Stimulated activated CD8-positive, alpha-beta memory T cell treated with anti-CD3 and anti-CD28 coated beads, Interleukin-15, amount 100 ng/mL, for 4 hours (primary cell): ENCODE results near the gene POPDC2.
"Not testable (repeated sequence)": the region's sequence is repeated elsewhere in the genome, so short reads cannot be mapped to it uniquely, and the experiment has no call there.

Experiments
- DNase-seq, 2 donors: peaks; one replicate each; pipeline ENCODE4 v3.0.0-alpha.2; 2020; ENCODE audit warnings: low read depth in 2 of 2

POPDC2 gene

DNA sequence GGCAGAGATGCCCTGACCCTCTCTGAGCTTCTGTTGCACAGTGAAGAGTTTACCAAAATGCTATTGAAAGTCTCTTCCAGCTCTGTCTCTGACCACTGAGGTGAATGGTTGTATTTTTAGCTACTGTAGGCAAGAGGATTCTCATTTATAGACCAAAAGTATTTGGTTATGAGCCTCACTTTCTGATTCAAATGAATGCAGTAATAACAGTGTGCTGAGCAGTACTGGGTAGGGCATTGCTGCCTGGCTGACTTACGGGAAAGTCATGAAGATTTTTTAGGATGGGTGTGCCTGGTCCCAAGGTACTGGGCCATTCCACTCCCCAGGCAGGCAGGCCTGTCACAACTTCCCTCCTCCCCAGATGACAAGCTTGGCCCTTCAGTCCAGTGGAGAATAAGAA lies 47.2 kb downstream of the POPDC2 start:
- DNase-seq: no peak

DNA sequence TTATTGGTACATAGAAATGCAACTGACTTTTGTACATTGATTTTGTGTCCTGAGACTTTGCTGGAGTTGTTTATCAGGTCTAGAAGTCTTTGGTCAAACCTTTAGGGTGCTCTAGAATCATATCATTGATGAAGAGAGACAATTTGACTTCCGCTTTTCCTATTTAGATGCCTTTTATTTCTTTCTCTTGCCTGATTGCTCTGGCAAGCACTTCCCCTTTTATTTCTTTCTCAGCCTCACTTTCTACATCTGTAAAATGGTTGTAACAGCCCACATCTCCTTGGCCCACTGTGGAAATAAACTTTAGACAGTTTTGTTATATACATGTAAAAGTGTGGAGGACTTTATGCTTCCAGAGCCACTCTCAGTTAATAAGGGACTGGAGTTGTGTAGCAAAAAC lies 48.7 kb downstream of the POPDC2 start:
- DNase-seq: no peak

DNA sequence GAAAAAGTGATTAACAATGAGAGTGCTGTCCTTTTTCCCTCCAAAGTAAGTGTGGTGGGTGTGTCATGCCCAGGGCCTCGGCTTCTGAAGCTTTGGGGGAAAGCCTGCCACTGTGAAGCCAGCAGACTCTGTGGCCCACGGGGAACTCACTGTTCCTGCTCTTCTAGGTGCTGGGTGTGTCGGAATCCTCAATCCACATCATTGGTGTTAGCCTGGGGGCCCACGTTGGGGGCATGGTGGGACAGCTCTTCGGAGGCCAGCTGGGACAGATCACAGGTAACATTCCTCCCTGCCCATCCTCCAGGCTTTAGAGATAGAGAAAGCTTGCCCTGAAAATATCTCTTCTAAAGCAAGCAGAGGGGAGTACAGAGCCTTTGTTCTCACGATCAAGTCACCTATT lies 51.1 kb downstream of the POPDC2 start:
- no peak for DNase-seq

GRCh38 chr3:119608405-119609000 lies 51.9 kb downstream of the POPDC2 start:
- no peak for DNase-seq

DNA sequence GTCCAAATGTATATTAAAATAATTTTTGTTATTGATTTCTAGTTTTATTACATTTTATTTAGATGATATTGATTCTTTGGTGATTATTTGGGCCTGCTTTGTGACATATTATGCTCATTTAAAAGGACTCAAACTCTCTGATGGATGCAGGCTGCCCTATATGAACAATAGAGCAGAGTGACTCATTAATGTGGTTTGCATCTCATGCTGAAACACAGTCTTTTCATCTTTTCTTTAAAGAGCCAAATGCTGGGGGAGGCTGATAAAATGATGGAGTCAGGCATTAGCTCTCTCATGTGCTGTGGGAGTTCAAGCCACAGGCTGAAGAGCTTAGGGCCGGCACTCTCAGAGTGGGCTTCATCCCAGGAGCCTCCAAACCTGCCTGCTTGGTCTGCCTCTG lies 55.5 kb downstream of the POPDC2 start:
- no peak for DNase-seq

- DNase-seq: no peak
Observed at GRCh38 chr3:119602676-119603075, 57.7 kb downstream of the POPDC2 start.

DNA sequence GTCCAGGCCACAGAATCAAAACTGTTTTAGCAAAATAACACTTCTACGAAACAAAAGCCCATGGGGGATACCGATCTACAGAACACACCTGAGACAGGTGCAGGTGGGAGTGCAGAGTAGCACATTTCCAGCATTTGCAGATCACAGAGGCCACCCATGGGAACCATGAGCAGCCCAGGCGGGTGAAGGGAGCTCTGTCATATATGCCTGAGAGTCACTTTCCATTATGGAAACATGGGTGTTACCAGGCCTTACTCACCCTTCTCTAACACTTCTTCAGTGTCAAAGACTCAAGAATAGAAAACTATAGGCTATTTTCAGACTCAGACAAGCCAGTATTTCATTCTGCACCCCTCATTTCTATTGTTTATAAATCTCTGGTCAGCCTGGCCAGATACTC lies 59.2 kb downstream of the POPDC2 start:
- DNase-seq: no peak

DNA sequence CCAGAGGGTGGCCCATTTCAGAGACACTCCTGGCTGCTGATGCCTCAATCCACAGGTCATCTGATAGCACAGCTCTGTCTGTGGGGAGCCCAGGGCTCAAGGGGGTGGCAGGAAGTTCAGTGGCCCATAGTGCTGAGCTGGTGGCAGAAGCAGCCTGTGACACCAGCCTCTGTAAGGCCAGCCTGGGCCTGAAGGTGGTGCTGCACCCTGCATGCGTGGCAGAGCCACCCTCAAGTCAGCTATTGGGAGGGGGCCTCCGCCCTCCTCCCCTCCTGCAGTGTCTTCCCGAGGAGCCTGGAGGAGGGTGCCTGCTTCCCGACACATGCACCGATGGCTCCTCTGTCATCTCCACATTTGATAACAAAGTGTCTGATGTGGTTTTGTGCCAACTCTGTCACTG lies 59.7 kb downstream of the POPDC2 start:
- DNase-seq: no peak

- no peak for DNase-seq
Observed at GRCh38 chr3:119599558-119600174, 60.7 kb downstream of the POPDC2 start.

- DNase-seq: no peak
Observed at GRCh38 chr3:119598410-119599098, 61.8 kb downstream of the POPDC2 start.

GRCh38 chr3:119597548-119598288 lies 62.7 kb downstream of the POPDC2 start, which contains the start of gene PLA1A:
TSS of gene PLA1A (plus strand) at chr3:119597885. CDS start at chr3:119597914, 29 bp downstream.
- no peak for DNase-seq

GRCh38 chr3:119596398-119596797 lies 64.0 kb downstream of the POPDC2 start:
- no peak for DNase-seq

DNA sequence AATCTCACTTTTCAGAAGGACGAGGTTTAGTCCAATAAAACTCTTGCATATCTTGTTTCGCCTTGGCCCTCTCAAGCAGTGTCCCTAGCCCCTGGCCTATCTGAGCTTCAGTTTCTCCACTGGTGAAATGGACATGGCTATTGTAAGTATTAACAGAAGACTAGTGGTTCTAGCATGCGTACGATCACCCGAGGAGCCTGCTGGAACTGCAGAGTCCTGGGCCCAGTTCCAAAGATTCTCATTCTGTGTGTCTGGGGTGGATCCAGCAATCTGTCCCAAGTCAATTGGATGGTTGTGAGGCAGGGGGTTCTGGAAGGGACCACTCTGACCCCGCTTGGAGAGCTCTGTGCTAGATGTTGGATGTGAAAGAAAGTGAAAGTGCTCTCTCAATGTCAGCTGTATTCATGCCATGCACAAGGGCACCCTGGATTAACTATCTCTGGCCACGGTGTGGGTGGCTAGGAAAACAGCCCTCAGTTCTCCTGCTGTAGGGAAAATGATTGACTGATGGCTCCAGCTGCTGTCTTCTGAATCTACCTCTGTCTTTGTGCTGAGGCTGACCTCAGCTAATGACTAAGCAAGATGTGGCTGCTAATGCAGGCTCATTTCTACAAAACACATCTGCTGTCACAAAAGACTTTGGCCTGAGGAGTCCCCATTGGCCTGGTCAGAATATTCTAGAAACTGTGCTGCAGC lies 64.6 kb downstream of the POPDC2 start:
- DNase-seq: no peak

GRCh38 chr3:119594929-119595328 lies 65.5 kb downstream of the POPDC2 start:
- not testable (repeated sequence) for DNase-seq

GRCh38 chr3:119594066-119594465 lies 66.3 kb downstream of the POPDC2 start:
- DNase-seq: no peak

DNA sequence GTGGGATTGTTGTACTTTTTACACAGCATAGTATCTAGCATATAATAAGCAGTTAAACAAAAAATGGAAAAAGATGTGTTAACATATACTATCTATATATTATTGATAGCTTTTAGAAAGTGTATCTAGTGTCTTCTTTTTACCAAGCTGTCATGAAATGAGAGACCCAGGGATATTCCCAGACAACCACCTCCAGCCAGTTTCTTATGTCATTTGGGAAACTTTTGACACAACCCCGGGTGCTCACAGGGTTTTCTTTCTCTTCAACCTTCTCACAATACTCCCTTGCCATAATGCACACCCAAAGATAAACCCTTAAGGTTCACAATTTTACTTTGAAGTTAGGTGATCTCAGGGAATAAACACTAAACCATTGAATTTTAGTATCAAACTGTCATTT lies 67.5 kb downstream of the POPDC2 start:
- DNase-seq: no peak
